ENCODE results near the gene RAB24. TPM values are rescaled to one million over a fixed set of nuclear protein-coding genes. Genes with fewer than 3 reads are reported as not detected.

The RAB24 gene
- total RNA-seq, 3 donors from 2014 or later (not counting 1 experiment from before 2014, with no cell fraction given), result 42.5 to 55.4 (median 49.5) TPM

- Histone ChIP-seq H3K4me1 (ENCODE audit: control insufficient read depth, insufficient read depth, low read length) (peaks cover 60% of the 10 kb centered on the region), H3K27ac (ENCODE audit: low read length) (peak overlapping the region; percentile 30), H3K27me3 (ENCODE audit: control insufficient read depth, insufficient read depth, low read length) (no peaks in the 10 kb centered on the region), H3K4me3 (ENCODE audit: low read length) (no peak overlapping the region), H3K9me3 (ENCODE audit: control insufficient read depth, insufficient read depth, low read length) (no peaks in the 10 kb centered on the region), H3K36me3 (ENCODE audit: control insufficient read depth, insufficient read depth, low read length) (peaks cover 51% of the 10 kb centered on the region)
- DNase-seq (no peak), ATAC-seq (peak; percentile 60 to 79 (median 72))
- intact Hi-C loops (cut with micrococcal nuclease), result no loop called here
- no peak for TF ChIP-seq CTCF (IDR thresholded peaks at IDR 0.05)
- peak overlapping the region; percentile 71 for H3K4me3 Mint-ChIP-seq
- H3K4me1 Mint-ChIP-seq, result peaks cover 17 to 38% of the 10 kb centered on the region in 2 donors
- peaks cover 7% of the 10 kb centered on the region for H3K36me3 Mint-ChIP-seq
- no peaks in the 10 kb centered on the region for H3K9me3 Mint-ChIP-seq
- no peaks in the 10 kb centered on the region for H3K27me3 Mint-ChIP-seq (ENCODE audit: low read depth in 2 of 2)
- H3K27ac Mint-ChIP-seq, result peak overlapping the region; percentile 37 to 78
- 31% methylated on average over 11 of the region's 11 CpGs for WGBS (ENCODE audit: insufficient coverage)
These were observed 35.7 kb upstream of the RAB24 start for GRCh38 chr5:177339107-177339638.

DNA sequence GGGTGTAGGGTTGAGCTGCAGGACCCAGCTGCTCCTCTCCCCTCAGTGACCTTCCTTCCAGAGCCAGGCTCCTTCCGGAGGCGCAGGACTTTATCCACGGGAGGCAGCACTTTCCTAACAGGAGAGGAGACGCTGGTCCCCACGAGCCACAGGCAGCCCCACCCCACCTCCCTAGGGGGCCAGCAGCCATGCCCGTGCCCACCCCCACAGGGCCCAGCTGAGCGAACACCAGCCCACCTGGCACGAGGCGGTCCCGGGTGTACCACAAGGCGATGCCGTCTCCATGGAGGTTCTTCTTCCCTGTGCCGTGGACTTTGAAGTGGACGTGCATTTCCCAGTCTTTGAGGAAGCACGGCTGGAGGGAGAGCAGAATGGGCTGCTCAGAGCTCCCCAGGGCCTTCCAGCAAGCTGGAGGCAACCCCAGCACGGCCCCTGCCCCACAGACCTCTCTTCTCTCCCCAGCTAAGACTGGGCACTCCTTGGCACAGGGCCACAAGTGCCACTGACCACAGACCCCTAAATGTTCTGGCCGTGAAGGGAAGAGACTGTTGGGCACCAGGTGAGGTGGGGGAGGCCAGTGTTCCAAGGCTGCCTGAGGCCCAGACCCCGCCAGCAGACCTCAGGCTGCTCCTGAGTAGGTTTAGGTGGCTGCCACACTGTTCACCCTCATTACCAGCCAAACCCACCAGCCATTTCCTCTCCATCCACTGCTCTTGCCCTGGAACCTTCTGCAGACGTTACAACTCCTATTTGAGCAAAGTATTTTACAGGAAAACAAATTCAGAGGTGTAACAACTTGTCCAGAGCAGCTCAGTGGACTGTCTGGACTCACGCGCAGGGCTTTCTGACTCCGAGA, 35.0 kb upstream of the RAB24 start:
- Histone ChIP-seq H3K9me3 (ENCODE audit: control insufficient read depth, insufficient read depth, low read length) (no peaks in the 10 kb centered on the region), H3K27ac (ENCODE audit: low read length) (peak overlapping the region; percentile 30), H3K4me1 (ENCODE audit: control insufficient read depth, insufficient read depth, low read length) (peaks cover 66% of the 10 kb centered on the region), H3K4me3 (ENCODE audit: low read length) (no peak overlapping the region), H3K27me3 (ENCODE audit: control insufficient read depth, insufficient read depth, low read length) (no peaks in the 10 kb centered on the region), H3K36me3 (ENCODE audit: control insufficient read depth, insufficient read depth, low read length) (peaks cover 56% of the 10 kb centered on the region)
- DNase-seq (no peak), ATAC-seq (peak; percentile 30 to 51 (median 37))
- 85% methylated on average over 22 of the region's 22 CpGs for WGBS (ENCODE audit: insufficient coverage)
- peaks cover 17 to 42% of the 10 kb centered on the region in 2 donors for H3K4me1 Mint-ChIP-seq
- peaks cover 7% of the 10 kb centered on the region for H3K36me3 Mint-ChIP-seq
- no peak for TF ChIP-seq CTCF (IDR thresholded peaks at IDR 0.05)
- intact Hi-C loops (cut with micrococcal nuclease), result no loop called here
- H3K4me3 Mint-ChIP-seq, result peak overlapping the region; percentile 71
- H3K27me3 Mint-ChIP-seq (ENCODE audit: low read depth in 2 of 2), result no peaks in the 10 kb centered on the region
- H3K27ac Mint-ChIP-seq, result peak overlapping the region; percentile 37 to 78
- no peaks in the 10 kb centered on the region for H3K9me3 Mint-ChIP-seq

DNA sequence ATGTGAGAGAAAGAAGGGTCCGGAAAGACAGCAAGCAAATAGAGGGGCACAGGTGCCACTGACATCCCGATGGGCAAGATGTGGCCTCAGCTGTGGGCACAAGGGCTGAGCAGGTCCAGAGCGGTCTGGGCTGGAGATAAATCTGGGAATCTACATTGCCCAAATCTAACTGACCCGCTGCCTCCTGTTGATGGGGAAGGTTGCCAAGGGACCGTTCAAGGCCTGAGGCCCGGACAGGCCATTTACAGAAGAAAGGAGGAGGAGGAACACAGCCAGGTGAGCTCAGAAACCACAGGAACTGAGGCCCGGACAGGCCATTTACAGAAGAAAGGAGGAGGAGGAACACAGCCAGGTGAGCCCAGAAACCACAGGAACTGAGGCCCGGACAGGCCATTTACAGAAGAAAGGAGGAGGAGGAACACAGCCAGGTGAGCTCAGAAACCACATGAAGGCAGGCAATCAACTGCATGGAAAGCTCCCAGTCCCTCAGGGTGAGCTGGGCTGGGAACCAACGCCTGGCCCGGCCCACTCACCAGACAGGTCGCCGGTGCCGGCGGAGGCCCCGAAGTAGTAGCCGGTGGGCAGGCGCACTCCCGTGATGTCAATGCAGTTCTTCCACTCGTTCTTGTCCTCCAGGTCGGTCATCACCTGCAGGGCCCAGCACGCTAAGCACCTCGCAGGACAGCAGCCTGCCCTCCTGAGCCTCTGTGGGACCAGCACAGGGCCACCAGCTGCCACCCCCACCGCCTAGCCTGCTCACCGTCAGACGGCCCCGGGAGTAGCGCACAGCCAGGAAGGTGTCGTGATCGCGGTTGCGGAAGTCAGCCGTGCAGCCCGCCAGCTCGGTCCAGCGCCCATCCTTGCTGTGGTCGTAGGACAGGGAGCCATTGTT, 33.3 kb upstream of the RAB24 start:
- Mint-ChIP-seq H3K36me3 (peaks cover 7% of the 10 kb centered on the region), H3K27me3 (ENCODE audit: low read depth in 2 of 2) (no peaks in the 10 kb centered on the region), H3K27ac (peak overlapping the region in 1 of 2 donors; percentile 29), H3K4me3 (no peak overlapping the region), H3K9me3 (no peaks in the 10 kb centered on the region), H3K4me1 (peaks cover 19 to 50% of the 10 kb centered on the region in 2 donors)
- Histone ChIP-seq H3K4me3 (ENCODE audit: low read length) (no peak overlapping the region), H3K27ac (ENCODE audit: low read length) (no peak overlapping the region), H3K9me3 (ENCODE audit: control insufficient read depth, insufficient read depth, low read length) (no peaks in the 10 kb centered on the region), H3K27me3 (ENCODE audit: control insufficient read depth, insufficient read depth, low read length) (no peaks in the 10 kb centered on the region), H3K4me1 (ENCODE audit: control insufficient read depth, insufficient read depth, low read length) (peaks cover 83% of the 10 kb centered on the region), H3K36me3 (ENCODE audit: control insufficient read depth, insufficient read depth, low read length) (peaks cover 60% of the 10 kb centered on the region)
- ATAC-seq, result no peak
- TF ChIP-seq CTCF (IDR thresholded peaks at IDR 0.05), result no peak
- intact Hi-C loops (cut with micrococcal nuclease), result no loop called here
- no peak for DNase-seq
- WGBS (ENCODE audit: insufficient coverage), result 95% methylated on average over 36 of the region's 36 CpGs

Measured in natural killer cell (primary cell).